Activated naive CD4-positive, alpha-beta T cell treated with anti-CD3 and anti-CD28 coated beads for 36 hours (primary cell): Measurements from ENCODE around the gene SURF2. TPM values are rescaled to one million over a fixed set of nuclear protein-coding genes. Genes with fewer than 3 reads are reported as not detected.
"Not testable (repeated sequence)": the region's sequence is repeated elsewhere in the genome, so short reads cannot be mapped to it uniquely, and the experiment has no call there.

Source experiments
- CTCF ChIA-PET: fragments of 350-600 bp; sonication (Branson Sonifier 250); formaldehyde crosslinking; loops from one replicate; lab custom pipeline; 2021; ENCODE audit warnings: antibody characterized with exemption; lab: Charles Lee
- DNase-seq: peaks from one replicate; pipeline ENCODE4 v3.0.0-alpha.2; 2020
- H3K27ac Mint-ChIP-seq: one replicate; pipeline ENCODE4 v1.8.0; 2021; ENCODE audit warnings: mild to moderate bottlenecking, mixed read lengths
- H3K27me3 Mint-ChIP-seq: one replicate; pipeline ENCODE4 v1.8.0; 2021; ENCODE audit warnings: low read depth, mixed read lengths
- H3K36me3 Mint-ChIP-seq: one replicate; pipeline ENCODE4 v1.8.0; 2021; ENCODE audit warnings: low read depth, mixed read lengths
- H3K4me1 Mint-ChIP-seq: one replicate; pipeline ENCODE4 v1.8.0; 2021; ENCODE audit warnings: low read depth, mixed read lengths
- H3K4me3 Mint-ChIP-seq: one replicate; pipeline ENCODE4 v1.8.0; 2021; ENCODE audit warnings: mild to moderate bottlenecking, moderate library complexity, mixed read lengths
- H3K9me3 Mint-ChIP-seq: one replicate; pipeline ENCODE4 v1.8.0; 2021; ENCODE audit warnings: mixed read lengths
- intact Hi-C: fragments of 100-400 bp; cut with micrococcal nuclease; formaldehyde crosslinking; loops from one replicate; pipeline ENCODE4 v1.15.1; 2023
- total RNA-seq, 2 experiments: library from RNA; stranded (reverse); gene quantifications; one replicate each; pipeline ENCODE4 v1.2.3, GENCODE V29; 2021

Gene SURF2
- total RNA-seq, 2 experiments from 2014 or later, result 15.0 to 16.2 TPM

- Mint-ChIP-seq H3K9me3 (no peaks in the 10 kb centered on the region), H3K4me3 (no peak overlapping the region), H3K27ac (no peak overlapping the region), H3K36me3 (no peaks in the 10 kb centered on the region), H3K4me1 (no peaks in the 10 kb centered on the region), H3K27me3 (no peaks in the 10 kb centered on the region)
- CTCF ChIA-PET, result interaction anchor here (0.7 kb wide), 1 partner anchor 294 kb away, joined by 3 read pairs; no protein-coding TSS in a partner anchor
- intact Hi-C loops, result no loop called here
- DNase-seq, result no peak
Observed at GRCh38 chr9:133383438-133383837, 27.1 kb downstream of the SURF2 start.

GRCh38 chr9:133384736-133385321 is 28.5 kb downstream of the SURF2 start:
- H3K4me1 Mint-ChIP-seq, result no peaks in the 10 kb centered on the region
- H3K9me3 Mint-ChIP-seq, result no peaks in the 10 kb centered on the region
- H3K27me3 Mint-ChIP-seq, result no peaks in the 10 kb centered on the region
- no peak overlapping the region for H3K27ac Mint-ChIP-seq
- no peak overlapping the region for H3K4me3 Mint-ChIP-seq
- no peak for DNase-seq
- intact Hi-C loops, result no loop called here
- CTCF ChIA-PET, result no interaction called here
- no peaks in the 10 kb centered on the region for H3K36me3 Mint-ChIP-seq

GRCh38 chr9:133385452-133385851 is 29.1 kb downstream of the SURF2 start:
- intact Hi-C loops, result no loop called here
- no peaks in the 10 kb centered on the region for H3K4me1 Mint-ChIP-seq
- H3K27me3 Mint-ChIP-seq, result no peaks in the 10 kb centered on the region
- no peak for DNase-seq
- no peak overlapping the region for H3K4me3 Mint-ChIP-seq
- CTCF ChIA-PET, result no interaction called here
- H3K36me3 Mint-ChIP-seq, result no peaks in the 10 kb centered on the region
- H3K9me3 Mint-ChIP-seq, result no peaks in the 10 kb centered on the region
- H3K27ac Mint-ChIP-seq, result no peak overlapping the region

- H3K27ac Mint-ChIP-seq, result no peak overlapping the region
- no peaks in the 10 kb centered on the region for H3K4me1 Mint-ChIP-seq
- no peak overlapping the region for H3K4me3 Mint-ChIP-seq
- H3K36me3 Mint-ChIP-seq, result no peaks in the 10 kb centered on the region
- CTCF ChIA-PET, result interaction anchor here (0.6 kb wide), 1 partner anchor 241 kb away, joined by 6 read pairs; no protein-coding TSS in a partner anchor
- H3K9me3 Mint-ChIP-seq, result no peaks in the 10 kb centered on the region
- DNase-seq, result no peak
- H3K27me3 Mint-ChIP-seq, result no peaks in the 10 kb centered on the region
- intact Hi-C loops, result no loop called here
Observed at GRCh38 chr9:133386338-133386737, 30.0 kb downstream of the SURF2 start.

DNA sequence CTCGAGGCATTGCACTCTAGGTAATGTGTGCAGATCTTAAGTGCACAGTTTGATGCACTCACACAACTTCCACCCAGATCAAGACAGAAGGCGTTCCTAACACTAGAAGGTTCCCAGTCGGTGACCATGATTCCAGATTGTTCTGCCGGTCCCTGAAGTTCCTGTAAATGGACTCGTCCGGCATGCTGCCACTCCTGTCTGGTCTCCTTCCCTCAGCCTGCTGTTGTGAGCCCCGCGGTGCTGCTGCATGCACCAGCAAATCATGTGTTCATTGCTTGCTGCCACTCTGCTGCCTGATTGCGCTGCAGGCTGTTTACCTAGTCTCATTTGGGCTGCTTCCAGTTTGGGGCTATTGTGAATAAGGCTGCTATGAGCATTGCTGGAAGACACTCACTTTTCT is 31.3 kb downstream of the SURF2 start:
- Mint-ChIP-seq H3K4me1 (no peaks in the 10 kb centered on the region), H3K27me3 (no peaks in the 10 kb centered on the region), H3K27ac (no peak overlapping the region), H3K9me3 (no peaks in the 10 kb centered on the region), H3K4me3 (no peak overlapping the region), H3K36me3 (no peaks in the 10 kb centered on the region)
- intact Hi-C loops, result no loop called here
- no peak for DNase-seq
- CTCF ChIA-PET, result no interaction called here

DNA sequence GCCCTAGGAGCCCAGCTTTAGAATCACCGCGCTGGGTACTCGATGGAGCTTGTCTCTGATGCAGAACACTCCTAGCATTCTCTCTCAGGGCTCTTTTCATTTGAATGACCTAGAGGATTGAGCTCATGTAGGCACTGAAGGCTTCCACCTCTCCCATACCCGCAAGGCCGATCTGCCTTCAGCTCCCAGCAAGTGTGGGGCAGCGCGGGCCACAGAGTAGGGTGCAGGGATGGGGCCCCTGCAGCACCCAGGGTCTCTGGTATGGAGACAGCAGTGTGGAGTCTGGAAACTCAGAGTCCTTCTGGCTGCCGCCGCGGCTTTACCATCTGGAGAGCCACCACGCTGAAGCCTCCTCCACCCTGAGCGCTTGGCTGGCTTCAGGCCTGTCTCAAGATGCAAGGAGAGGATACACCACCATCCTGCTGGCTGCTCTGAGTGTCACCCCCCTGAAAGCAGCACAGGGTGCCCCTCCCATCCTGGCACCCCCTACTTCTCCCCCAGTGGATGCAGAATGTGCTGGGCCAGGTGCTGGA is 32.7 kb downstream of the SURF2 start:
- Mint-ChIP-seq H3K27me3 (no peaks in the 10 kb centered on the region), H3K4me1 (no peaks in the 10 kb centered on the region), H3K27ac (no peak overlapping the region), H3K36me3 (no peaks in the 10 kb centered on the region), H3K4me3 (no peak overlapping the region), H3K9me3 (no peaks in the 10 kb centered on the region)
- CTCF ChIA-PET, result no interaction called here
- intact Hi-C loops, result no loop called here
- DNase-seq, result no peak

GRCh38 chr9:133389562-133389961 is 33.2 kb downstream of the SURF2 start:
- no peaks in the 10 kb centered on the region for H3K4me1 Mint-ChIP-seq
- H3K9me3 Mint-ChIP-seq, result no peaks in the 10 kb centered on the region
- H3K27me3 Mint-ChIP-seq, result no peaks in the 10 kb centered on the region
- CTCF ChIA-PET, result interaction anchor here (0.5 kb wide), 1 partner anchor 30 kb away, joined by 3 read pairs; no protein-coding TSS in a partner anchor
- H3K36me3 Mint-ChIP-seq, result no peaks in the 10 kb centered on the region
- intact Hi-C loops, result no loop called here
- no peak overlapping the region for H3K27ac Mint-ChIP-seq
- H3K4me3 Mint-ChIP-seq, result no peak overlapping the region
- DNase-seq, result no peak

GRCh38 chr9:133390713-133391112 is 34.4 kb downstream of the SURF2 start:
- CTCF ChIA-PET, result no interaction called here
- Mint-ChIP-seq H3K36me3 (no peaks in the 10 kb centered on the region), H3K9me3 (no peaks in the 10 kb centered on the region), H3K27ac (no peak overlapping the region), H3K27me3 (no peaks in the 10 kb centered on the region), H3K4me1 (no peaks in the 10 kb centered on the region), H3K4me3 (no peak overlapping the region)
- no peak for DNase-seq
- intact Hi-C loops, result no loop called here

- H3K4me3 Mint-ChIP-seq, CTCF ChIA-PET, H3K9me3 Mint-ChIP-seq, H3K27ac Mint-ChIP-seq, DNase-seq, H3K4me1 Mint-ChIP-seq, H3K27me3 Mint-ChIP-seq, intact Hi-C loops, H3K36me3 Mint-ChIP-seq: not testable (repeated sequence)
Observed at GRCh38 chr9:133391449-133391848, 35.1 kb downstream of the SURF2 start.

DNA sequence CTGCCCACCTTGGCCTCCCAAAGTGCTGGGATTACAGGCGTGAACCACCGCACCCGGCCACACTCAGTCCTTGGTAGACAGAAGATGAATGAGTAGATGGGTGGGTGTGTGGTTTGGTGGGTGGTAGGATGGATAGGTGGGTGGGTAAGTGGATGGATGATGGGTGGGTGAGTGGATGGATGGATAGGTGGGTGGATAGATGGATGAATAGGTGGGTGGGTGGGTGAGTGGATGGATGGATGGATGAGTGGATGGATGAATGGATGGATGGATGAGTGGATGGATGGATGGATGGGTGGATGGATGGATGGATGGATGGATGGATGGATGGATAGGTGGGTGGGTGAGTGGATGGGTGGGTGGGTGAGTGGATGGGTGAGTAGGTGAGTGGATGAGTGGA is 36.0 kb downstream of the SURF2 start:
- H3K36me3 Mint-ChIP-seq, CTCF ChIA-PET, H3K4me3 Mint-ChIP-seq: not testable (repeated sequence)

DNA sequence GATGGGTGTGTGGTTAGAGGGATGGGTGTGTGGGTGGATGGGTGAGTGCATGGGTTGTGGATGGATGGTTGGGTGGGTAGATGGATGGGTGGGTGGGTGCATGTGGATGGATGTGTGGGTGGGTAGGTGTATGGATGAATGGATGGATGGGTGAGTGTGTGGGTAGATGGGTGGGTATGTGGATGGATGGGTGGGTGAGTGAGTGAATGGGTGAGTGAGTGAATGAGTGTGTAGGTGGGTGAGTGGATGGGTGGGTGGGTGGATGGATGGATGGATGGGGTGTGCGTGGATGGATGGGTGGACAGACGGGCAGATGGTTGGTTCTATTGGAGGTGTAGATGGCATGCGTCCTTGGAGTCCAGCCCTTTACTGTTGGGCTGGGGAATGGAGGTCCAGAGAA is 37.0 kb downstream of the SURF2 start:
- DNase-seq, result no peak
- intact Hi-C loops, result no loop called here
- no peaks in the 10 kb centered on the region for H3K9me3 Mint-ChIP-seq
- H3K27me3 Mint-ChIP-seq, result no peaks in the 10 kb centered on the region
- H3K4me3 Mint-ChIP-seq, result no peak overlapping the region
- no peaks in the 10 kb centered on the region for H3K4me1 Mint-ChIP-seq
- H3K36me3 Mint-ChIP-seq, result no peaks in the 10 kb centered on the region
- no peak overlapping the region for H3K27ac Mint-ChIP-seq
- CTCF ChIA-PET, result no interaction called here

More for the DNA sequence above, 36.0 kb downstream of the SURF2 start:
- H3K4me1 Mint-ChIP-seq, H3K27me3 Mint-ChIP-seq, DNase-seq, H3K9me3 Mint-ChIP-seq, intact Hi-C loops, H3K27ac Mint-ChIP-seq: not testable (repeated sequence)

- intact Hi-C loops, result no loop called here
- Mint-ChIP-seq H3K27ac (no peak overlapping the region), H3K27me3 (no peaks in the 10 kb centered on the region), H3K9me3 (no peaks in the 10 kb centered on the region), H3K36me3 (no peaks in the 10 kb centered on the region), H3K4me1 (no peaks in the 10 kb centered on the region), H3K4me3 (no peak overlapping the region)
- no peak for DNase-seq
- CTCF ChIA-PET, result interaction anchor here (0.6 to 1.0 kb wide), 4 partner anchors 14 to 1802 kb away, joined by 3 to 4 read pairs (median 3); no protein-coding TSS in a partner anchor
Observed at GRCh38 chr9:133394687-133395271, 38.4 kb downstream of the SURF2 start.

- no peaks in the 10 kb centered on the region for H3K4me1 Mint-ChIP-seq
- no peaks in the 10 kb centered on the region for H3K9me3 Mint-ChIP-seq
- no peak for DNase-seq
- H3K27ac Mint-ChIP-seq, result no peak overlapping the region
- no peaks in the 10 kb centered on the region for H3K36me3 Mint-ChIP-seq
- CTCF ChIA-PET, result interaction anchor here (0.6 to 1.2 kb wide), 2 partner anchors 82 to 239 kb away, joined by 3 to 7 read pairs; no protein-coding TSS in a partner anchor
- intact Hi-C loops, result no loop called here
- no peaks in the 10 kb centered on the region for H3K27me3 Mint-ChIP-seq
- no peak overlapping the region for H3K4me3 Mint-ChIP-seq
Observed at GRCh38 chr9:133396952-133397351, 40.6 kb downstream of the SURF2 start.
